ENCODE data around the gene LNX1.

LNX1 gene

GRCh38 chr4:53598483-53598882 lies 7.2 kb upstream of the LNX1 start:
- no peak for DNase-seq

- DNase-seq = no peak
Observed at GRCh38 chr4:53596901-53597300, 5.6 kb upstream of the LNX1 start.

- DNase-seq = no peak
Observed at GRCh38 chr4:53595834-53596233, 4.5 kb upstream of the LNX1 start.

- no peak for DNase-seq
Observed at GRCh38 chr4:53595204-53595603, 3.9 kb upstream of the LNX1 start.

GRCh38 chr4:53593765-53594164 lies 2.5 kb upstream of the LNX1 start:
- no peak for DNase-seq

- DNase-seq = no peak
Observed at GRCh38 chr4:53592686-53593501, 1.6 kb upstream of the LNX1 start.

GRCh38 chr4:53592122-53592521 lies 836 bp upstream of the LNX1 start:
- no peak for DNase-seq

- DNase-seq = no peak
Observed at GRCh38 chr4:53590187-53590586, 1.1 kb downstream of the LNX1 start.

GRCh38 chr4:53589511-53589910 lies 1.8 kb downstream of the LNX1 start:
- no peak for DNase-seq

- DNase-seq = no peak
Observed at GRCh38 chr4:53587135-53587534, 4.2 kb downstream of the LNX1 start.

GRCh38 chr4:53586121-53586816 lies 5.0 kb downstream of the LNX1 start:
- DNase-seq = no peak

- DNase-seq = no peak
Observed at GRCh38 chr4:53584658-53585057, 6.6 kb downstream of the LNX1 start.

GRCh38 chr4:53583513-53583912 lies 7.8 kb downstream of the LNX1 start:
- DNase-seq = no peak

- no peak for DNase-seq
Observed at GRCh38 chr4:53582194-53582593, 9.1 kb downstream of the LNX1 start.

- no peak for DNase-seq
Observed at GRCh38 chr4:53580274-53580673, 11.0 kb downstream of the LNX1 start.

- DNase-seq = no peak
Observed at GRCh38 chr4:53579826-53580225, 11.5 kb downstream of the LNX1 start.

GRCh38 chr4:53576676-53577372 lies 14.5 kb downstream of the LNX1 start:
- no peak for DNase-seq

- DNase-seq = no peak
Observed at GRCh38 chr4:53576071-53576617, 15.1 kb downstream of the LNX1 start.

- no peak for DNase-seq
Observed at GRCh38 chr4:53575552-53575951, 15.7 kb downstream of the LNX1 start.

- no peak for DNase-seq
Observed at GRCh38 chr4:53574528-53574927, 16.8 kb downstream of the LNX1 start.

GRCh38 chr4:53573696-53574095 lies 17.6 kb downstream of the LNX1 start:
- no peak for DNase-seq

- no peak for DNase-seq
Observed at GRCh38 chr4:53572600-53572994, 18.7 kb downstream of the LNX1 start.

- DNase-seq = no peak
Observed at GRCh38 chr4:53571936-53572599, 19.2 kb downstream of the LNX1 start.
